GM23248 (cell line): ENCODE data around the gene SLC13A4. TPM values are rescaled to one million over a fixed set of nuclear protein-coding genes. Genes with fewer than 3 reads are reported as not detected.

ENCODE experiments used
- DNase-seq: peaks from one replicate; pipeline ENCODE4 v3.0.0-alpha.2; 2015
- H2AFZ ChIP-seq: fragments of 200-600 bp; sonication (generic); 2 replicates; pipeline ENCODE4 v1.6.1; 2016; ENCODE audit warnings: antibody characterized with exemption
- H3F3A ChIP-seq: fragments of 200-600 bp; sonication (generic); 2 replicates; pipeline ENCODE4 v1.6.1; 2016; ENCODE audit warnings: mild to moderate bottlenecking, antibody characterized with exemption, mixed run types; ENCODE audit not compliant: insufficient read depth
- H3K27ac ChIP-seq: fragments of 200-600 bp; sonication (generic); 2 replicates; pipeline ENCODE4 v1.5.1; 2016; ENCODE audit warnings: mild to moderate bottlenecking
- H3K27me3 ChIP-seq: fragments of 200-600 bp; sonication (generic); replicated peaks from 2 replicates; pipeline ENCODE4 v1.6.1; 2016; ENCODE audit warnings: mild to moderate bottlenecking; ENCODE audit not compliant: insufficient read depth
- H3K36me3 ChIP-seq: fragments of 200-600 bp; sonication (generic); 2 replicates; pipeline ENCODE4 v1.6.1; 2016; ENCODE audit warnings: low read depth, mild to moderate bottlenecking
- H3K4me1 ChIP-seq: fragments of 200-600 bp; sonication (generic); 2 replicates; pipeline ENCODE4 v1.6.1; 2016; ENCODE audit warnings: mild to moderate bottlenecking; ENCODE audit not compliant: insufficient read depth
- H3K4me2 ChIP-seq: fragments of 200-600 bp; sonication (generic); one replicate; pipeline ENCODE4 v1.6.1; 2016; ENCODE audit warnings: mild to moderate bottlenecking; ENCODE audit not compliant: unreplicated experiment
- H3K4me3 ChIP-seq: fragments of 200-600 bp; sonication (generic); 2 replicates; pipeline ENCODE4 v1.5.1; 2016; ENCODE audit warnings: mild to moderate bottlenecking
- H3K79me2 ChIP-seq: fragments of 200-600 bp; sonication (generic); 2 replicates; pipeline ENCODE4 v1.6.1; 2016; ENCODE audit warnings: mild to moderate bottlenecking; ENCODE audit not compliant: insufficient read depth
- H3K9ac ChIP-seq: fragments of 200-600 bp; sonication (generic); 2 replicates; pipeline ENCODE4 v1.6.1; 2016; ENCODE audit warnings: mild to moderate bottlenecking
- H3K9me2 ChIP-seq: fragments of 200-600 bp; sonication (generic); 2 replicates; pipeline ENCODE4 v1.6.1; 2016; ENCODE audit warnings: mixed run types, mild to moderate bottlenecking, moderate library complexity; ENCODE audit not compliant: insufficient read depth
- H3K9me3 ChIP-seq: fragments of 200-600 bp; sonication (generic); one replicate; pipeline ENCODE4 v1.6.1; 2017; ENCODE audit warnings: low read depth
- H4K20me1 ChIP-seq: fragments of 200-600 bp; sonication (generic); 2 replicates; pipeline ENCODE4 v1.6.0; 2016; ENCODE audit not compliant: insufficient read depth
- EZH2 ChIP-seq: fragments of 200-600 bp; sonication (generic); IDR thresholded peaks from 2 replicates; pipeline ENCODE4 v1.6.1; 2018; ENCODE audit warnings: antibody characterized with exemption, mild to moderate bottlenecking; ENCODE audit not compliant: insufficient read depth, poor library complexity, severe bottlenecking
- EZH2phosphoT487 ChIP-seq: fragments of 200-600 bp; sonication (generic); IDR thresholded peaks from 2 replicates; pipeline ENCODE4 v1.6.1; 2018; ENCODE audit warnings: antibody characterized with exemption, moderate library complexity, mild to moderate bottlenecking, low read depth; ENCODE audit not compliant: insufficient read depth
- WGBS, 2 experiments: methylation state at CpG; one replicate each; pipeline ENCODE4 v1.1.6; 2015 to 2017; ENCODE audit warnings: low lambda C conversion rate in 2 of 2, low coverage in 1 of 2; ENCODE audit errors: missing lambda C conversion rate in 2 of 2; 5-methylcytosine and 5-hydroxymethylcytosine counted together
- in situ Hi-C: fragments of 300-500 bp; cut with MboI; formaldehyde crosslinking; loops from 2 replicates; pipeline ENCODE4 v1.15.0; 2020
- polyA plus RNA-seq: library from polyadenylated mRNA; unstranded; fragments of >200 nt; fragmentation: Nextera tagmentation; extraction: Ambion mirVana; gene quantifications from 2 replicates; pipeline ENCODE4 v1.2.1, GENCODE V29; 2016
- total RNA-seq: library from RNA; depleted of rRNA; stranded (reverse); fragments of >200 nt; shearing (Covaris generic); gene quantifications from 2 replicates; pipeline ENCODE4 v1.2.3, GENCODE V29; 2014

Gene SLC13A4
- total and polyA plus RNA-seq, 2 experiments from 2014 or later = 0.11 to 1.9 TPM

GRCh38 chr7:135707570-135707966 is 20.4 kb downstream of the SLC13A4 start:
- Histone ChIP-seq H3K4me2 (no peak overlapping the region), H4K20me1 (no peaks in the 10 kb centered on the region), H3K9me2 (no peaks in the 10 kb centered on the region), H3K4me1 (no peaks in the 10 kb centered on the region), H3K4me3 (no peak overlapping the region), H3K36me3 (no peaks in the 10 kb centered on the region), H3K27ac (no peak overlapping the region), H2AFZ (no peak overlapping the region), H3K9me3 (no peaks in the 10 kb centered on the region), H3F3A (0 out of 2 replicates have a peak, but pooled peaks cover 4% of the 10 kb centered on the region), H3K9ac (no peak overlapping the region), H3K79me2 (no peaks in the 10 kb centered on the region), H3K27me3 (no peaks in the 10 kb centered on the region)
- TF ChIP-seq EZH2 (no peak), EZH2phosphoT487 (no peak)
- WGBS, 2 experiments = 92 to 94% methylated on average over 5 of the region's 5 CpGs
- in situ Hi-C loops = no loop called here
- no peak for DNase-seq

- TF ChIP-seq EZH2phosphoT487 = no peak
- TF ChIP-seq EZH2 = no peak
- Histone ChIP-seq H3K4me1 (no peaks in the 10 kb centered on the region), H4K20me1 (no peaks in the 10 kb centered on the region), H3F3A (0 out of 2 replicates have a peak, but pooled peaks cover 4% of the 10 kb centered on the region), H3K79me2 (no peaks in the 10 kb centered on the region), H3K9me2 (no peaks in the 10 kb centered on the region), H2AFZ (no peak overlapping the region), H3K27me3 (no peaks in the 10 kb centered on the region), H3K4me3 (no peak overlapping the region), H3K36me3 (no peaks in the 10 kb centered on the region), H3K9me3 (no peaks in the 10 kb centered on the region), H3K9ac (no peak overlapping the region), H3K4me2 (no peak overlapping the region), H3K27ac (no peak overlapping the region)
- WGBS, 2 experiments = 84% methylated on average over 7 of the region's 7 CpGs
- in situ Hi-C loops = no loop called here
- no peak for DNase-seq
These were observed 21.0 kb downstream of the SLC13A4 start for GRCh38 chr7:135706858-135707569.

- 0 out of 2 replicates have a peak, but pooled peaks cover 2% of the 10 kb centered on the region for H3F3A ChIP-seq
- H3K9me3 ChIP-seq = no peaks in the 10 kb centered on the region
- no peak overlapping the region for H3K27ac ChIP-seq
- H2AFZ ChIP-seq = no peak overlapping the region
- in situ Hi-C loops = no loop called here
- no peaks in the 10 kb centered on the region for H4K20me1 ChIP-seq
- no peak for DNase-seq
- WGBS, 2 experiments = 87 to 88% methylated on average over 20 of the region's 20 CpGs
- H3K4me1 ChIP-seq = no peaks in the 10 kb centered on the region
- H3K9me2 ChIP-seq = no peaks in the 10 kb centered on the region
- no peak overlapping the region for H3K4me3 ChIP-seq
- TF ChIP-seq EZH2 = no peak
- no peak for TF ChIP-seq EZH2phosphoT487
- H3K79me2 ChIP-seq = no peaks in the 10 kb centered on the region
- H3K4me2 ChIP-seq = no peak overlapping the region
- H3K36me3 ChIP-seq = no peaks in the 10 kb centered on the region
- no peaks in the 10 kb centered on the region for H3K27me3 ChIP-seq
- no peak overlapping the region for H3K9ac ChIP-seq
These were observed 21.8 kb downstream of the SLC13A4 start for GRCh38 chr7:135706038-135706742.

- Histone ChIP-seq H3K27ac (no peak overlapping the region), H3K4me3 (no peak overlapping the region), H4K20me1 (no peaks in the 10 kb centered on the region), H3K36me3 (no peaks in the 10 kb centered on the region), H3K9me3 (no peaks in the 10 kb centered on the region), H3K9ac (no peak overlapping the region), H3K4me2 (no peak overlapping the region), H3K79me2 (no peaks in the 10 kb centered on the region), H3K9me2 (no peaks in the 10 kb centered on the region), H3K27me3 (no peaks in the 10 kb centered on the region), H2AFZ (no peak overlapping the region), H3F3A (no peaks in the 10 kb centered on the region), H3K4me1 (no peaks in the 10 kb centered on the region)
- TF ChIP-seq EZH2phosphoT487 (no peak), EZH2 (no peak)
- 77 to 79% methylated on average over 5 of the region's 5 CpGs for WGBS, 2 experiments
- no peak for DNase-seq
- in situ Hi-C loops = no loop called here
These were observed 23.3 kb downstream of the SLC13A4 start for GRCh38 chr7:135704698-135705097.
